ENCODE results near the gene CKAP2L.
"Not testable (repeated sequence)": the region's sequence is repeated elsewhere in the genome, so short reads cannot be mapped to it uniquely, and the experiment has no call there.

The CKAP2L gene

GRCh38 chr2:112725545-112726457, 38.6 kb downstream of the CKAP2L start:
- no peak for DNase-seq

GRCh38 chr2:112724591-112725525, 39.6 kb downstream of the CKAP2L start:
- no peak for DNase-seq

- DNase-seq = no peak
These were observed 40.4 kb downstream of the CKAP2L start for GRCh38 chr2:112723995-112724394.

GRCh38 chr2:112723547-112723940, 40.9 kb downstream of the CKAP2L start:
- DNase-seq = no peak

GRCh38 chr2:112722816-112723546, 41.4 kb downstream of the CKAP2L start:
- DNase-seq = no peak

GRCh38 chr2:112721819-112722522, 42.4 kb downstream of the CKAP2L start:
- no peak for DNase-seq

- DNase-seq = no peak
These were observed 43.6 kb downstream of the CKAP2L start, which contains the start of gene NT5DC4 for GRCh38 chr2:112720785-112721184. TSS of gene NT5DC4 (plus strand) at chr2:112721020. CDS start at chr2:112721080, 60 bp downstream.

GRCh38 chr2:112718863-112719370, 45.5 kb downstream of the CKAP2L start:
- no peak for DNase-seq

- DNase-seq = not testable (repeated sequence)
These were observed 47.5 kb downstream of the CKAP2L start for GRCh38 chr2:112716826-112717352.

- DNase-seq = not testable (repeated sequence)
These were observed 48.3 kb downstream of the CKAP2L start for GRCh38 chr2:112716094-112716493.

- no peak for DNase-seq
These were observed 49.4 kb downstream of the CKAP2L start for GRCh38 chr2:112714836-112715631.

- DNase-seq = no peak
These were observed 50.1 kb downstream of the CKAP2L start for GRCh38 chr2:112714331-112714730.

GRCh38 chr2:112713926-112714325, 50.5 kb downstream of the CKAP2L start:
- DNase-seq = no peak

- no peak for DNase-seq
These were observed 50.9 kb downstream of the CKAP2L start for GRCh38 chr2:112713585-112713925.

- no peak for DNase-seq
These were observed 51.4 kb downstream of the CKAP2L start for GRCh38 chr2:112712903-112713584.

GRCh38 chr2:112712465-112712864, 51.9 kb downstream of the CKAP2L start:
- no peak for DNase-seq

GRCh38 chr2:112710956-112711750, 53.3 kb downstream of the CKAP2L start:
- DNase-seq = no peak

GRCh38 chr2:112709703-112710102, 54.7 kb downstream of the CKAP2L start:
- no peak for DNase-seq

GRCh38 chr2:112708968-112709367, 55.4 kb downstream of the CKAP2L start:
- DNase-seq = no peak
